CD4-positive, alpha-beta T cell treated with Interferon gamma for 1 hour (primary cell): ENCODE data around the gene PDGFD.

ENCODE experiments used
- DNase-seq: peaks from one replicate; pipeline ENCODE4 v3.0.0-alpha.2; 2020

PDGFD gene

GRCh38 chr11:104142698-104143097 is 21.2 kb downstream of the PDGFD start:
- no peak for DNase-seq

DNA sequence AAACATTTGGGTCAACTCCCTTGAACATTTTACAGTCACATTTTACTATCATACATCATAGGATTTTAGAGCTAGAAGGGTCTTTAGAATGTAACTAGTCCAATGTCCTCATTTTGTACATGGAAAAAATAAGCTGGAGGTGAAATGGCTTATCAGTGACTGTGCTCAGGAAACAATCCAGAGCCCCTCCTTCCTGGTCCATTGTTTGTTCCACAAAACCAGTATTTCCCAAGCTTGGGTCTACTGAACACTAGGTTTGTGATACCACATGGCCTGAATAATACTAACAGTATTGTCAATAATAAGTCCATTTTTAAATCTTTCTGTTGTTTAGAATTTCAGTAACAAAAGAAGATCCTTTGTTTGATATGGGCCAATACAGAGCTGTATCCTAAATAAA is 27.1 kb downstream of the PDGFD start:
- no peak for DNase-seq

- no peak for DNase-seq
Measured at GRCh38 chr11:104134745-104135144, 29.2 kb downstream of the PDGFD start.

GRCh38 chr11:104130161-104130560 is 33.8 kb downstream of the PDGFD start:
- no peak for DNase-seq

DNA sequence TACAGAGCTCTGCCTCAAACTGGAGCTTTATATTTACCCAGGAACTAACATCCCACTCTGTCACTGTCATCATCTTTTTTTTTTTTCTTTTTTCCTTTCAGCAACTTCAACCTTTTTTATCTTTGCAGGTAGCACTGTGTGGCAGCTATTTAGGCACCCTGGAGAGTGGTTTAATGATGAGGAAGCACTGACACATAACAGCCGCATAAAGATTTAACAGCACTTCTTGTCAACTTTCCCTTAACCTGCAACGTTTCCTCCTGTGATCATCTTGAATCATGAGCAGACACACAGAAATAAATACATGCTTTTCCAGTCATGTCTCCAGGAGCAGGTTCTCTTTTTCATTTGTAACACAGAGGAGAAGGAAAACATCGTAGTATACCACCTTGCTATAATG is 34.8 kb downstream of the PDGFD start:
- no peak for DNase-seq

GRCh38 chr11:104127828-104128227 is 36.1 kb downstream of the PDGFD start:
- no peak for DNase-seq

GRCh38 chr11:104126464-104126863 is 37.5 kb downstream of the PDGFD start:
- no peak for DNase-seq

DNA sequence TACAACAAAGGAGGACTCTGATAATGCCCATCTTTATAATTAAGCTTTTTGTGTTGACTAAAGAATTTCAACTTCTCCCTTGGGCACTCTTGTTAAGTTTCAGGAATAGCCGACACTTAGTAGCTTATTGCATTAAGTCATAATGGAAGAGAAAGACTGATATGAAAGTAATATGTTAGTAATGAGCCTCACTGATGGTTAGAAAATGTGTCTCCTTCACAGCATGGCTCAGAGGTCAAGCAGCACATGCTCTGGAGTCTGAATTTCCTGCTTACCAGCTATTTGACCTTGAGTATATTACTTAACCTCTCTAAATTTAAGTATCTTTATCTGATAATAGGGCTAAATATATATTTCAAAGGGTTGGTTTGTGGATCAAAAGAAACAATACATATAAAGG is 39.0 kb downstream of the PDGFD start:
- no peak for DNase-seq

GRCh38 chr11:104122836-104123235 is 41.1 kb downstream of the PDGFD start:
- DNase-seq = no peak

GRCh38 chr11:104122011-104122635 is 41.8 kb downstream of the PDGFD start:
- no peak for DNase-seq

DNA sequence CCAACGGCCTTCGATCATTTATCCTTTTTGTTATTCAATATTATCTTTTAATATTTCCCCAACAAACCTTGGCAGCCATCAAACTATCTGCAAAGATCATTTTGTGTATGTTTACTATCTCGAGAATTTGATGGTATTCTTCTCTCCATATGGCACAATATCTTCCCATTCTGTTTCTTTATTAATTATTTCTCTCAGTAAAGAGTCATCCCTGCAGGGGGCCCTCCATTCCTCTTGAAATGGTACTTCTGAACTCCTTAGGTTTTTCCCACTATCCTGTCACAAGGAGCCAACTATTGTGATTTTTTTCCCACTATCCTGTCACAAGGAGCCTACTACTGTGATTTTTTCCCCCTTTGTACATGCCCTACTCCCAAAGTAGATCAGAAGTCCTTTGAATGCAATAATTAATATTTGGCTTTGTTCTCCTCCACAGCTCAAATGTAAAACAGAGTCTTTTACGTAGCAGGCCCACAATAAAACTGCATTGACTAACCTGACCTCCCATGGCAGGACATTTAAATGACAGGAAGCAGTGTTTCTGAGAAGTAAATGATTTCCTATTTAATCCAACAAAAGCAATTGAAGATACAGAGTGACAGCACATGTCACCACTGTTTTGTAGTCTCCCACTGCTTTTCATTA is 43.3 kb downstream of the PDGFD start:
- no peak for DNase-seq

DNA sequence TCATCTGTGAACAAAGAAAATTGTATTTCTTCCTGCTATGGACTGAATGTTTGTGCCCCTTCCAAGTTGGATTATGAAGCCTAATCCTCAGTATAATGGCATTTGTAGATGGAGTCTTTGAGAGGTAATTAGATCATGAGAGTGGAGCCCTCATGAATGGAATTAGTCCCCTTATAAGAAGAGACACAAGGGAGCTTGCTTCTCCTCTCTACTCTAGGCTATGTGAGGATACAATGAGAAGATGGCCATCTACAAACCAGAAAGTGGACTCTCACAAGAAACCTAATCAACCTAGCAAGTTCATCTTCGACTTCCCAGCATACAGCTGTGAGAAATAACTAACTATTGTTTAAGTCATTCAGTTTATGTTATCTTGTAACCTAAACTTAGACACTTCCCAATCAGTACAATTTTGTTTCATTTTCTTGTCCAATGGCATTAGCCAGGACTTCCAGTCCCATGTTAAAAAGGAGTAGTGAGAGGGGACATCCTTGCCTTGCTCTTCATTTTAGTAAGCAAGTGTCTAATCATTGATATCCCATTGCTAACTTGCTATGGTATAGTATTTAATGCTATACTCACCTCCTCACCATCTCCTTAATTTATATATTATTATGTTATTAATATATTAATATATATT is 45.7 kb downstream of the PDGFD start:
- no peak for DNase-seq

DNA sequence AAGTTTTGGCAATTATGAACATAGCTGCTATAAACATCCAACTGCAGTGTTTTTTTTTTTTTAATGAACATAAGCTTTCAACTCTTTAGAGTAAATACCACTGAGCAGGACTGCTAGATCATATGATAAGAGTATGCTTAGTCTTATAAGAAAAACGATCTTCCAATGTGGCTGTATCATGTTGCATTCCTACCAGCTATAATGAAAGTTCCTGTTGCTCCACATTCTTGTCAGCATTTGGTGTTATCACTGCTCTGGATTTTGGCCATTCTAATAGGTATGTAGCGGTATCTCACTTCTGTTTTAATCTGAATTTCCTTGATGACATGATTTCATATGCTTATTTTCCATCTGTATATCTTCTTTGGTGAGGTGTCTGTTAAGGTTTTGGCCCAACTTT is 50.4 kb downstream of the PDGFD start:
- no peak for DNase-seq

GRCh38 chr11:104106136-104106754 is 57.7 kb downstream of the PDGFD start:
- no peak for DNase-seq

GRCh38 chr11:104105155-104105554 is 58.8 kb downstream of the PDGFD start:
- no peak for DNase-seq

GRCh38 chr11:104104664-104105063 is 59.3 kb downstream of the PDGFD start:
- no peak for DNase-seq

DNA sequence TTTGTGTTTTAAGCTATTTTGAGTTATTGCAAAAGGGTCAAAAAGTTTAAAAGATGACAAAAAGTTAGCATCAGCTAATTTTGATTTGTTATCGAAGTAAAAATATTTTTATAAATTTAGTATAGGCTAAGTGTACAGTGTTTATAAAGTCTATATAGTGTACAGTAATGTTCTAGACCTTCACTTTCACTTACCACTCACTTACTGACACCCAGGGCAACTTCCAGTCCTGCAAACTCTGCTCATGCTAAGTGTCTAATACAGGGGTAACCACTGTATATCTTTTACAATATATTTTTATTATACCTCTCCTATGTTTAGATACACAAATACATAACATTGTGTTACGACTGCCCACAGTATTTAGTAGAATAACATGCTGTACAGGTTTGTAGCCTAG is 59.7 kb downstream of the PDGFD start:
- DNase-seq = no peak

DNA sequence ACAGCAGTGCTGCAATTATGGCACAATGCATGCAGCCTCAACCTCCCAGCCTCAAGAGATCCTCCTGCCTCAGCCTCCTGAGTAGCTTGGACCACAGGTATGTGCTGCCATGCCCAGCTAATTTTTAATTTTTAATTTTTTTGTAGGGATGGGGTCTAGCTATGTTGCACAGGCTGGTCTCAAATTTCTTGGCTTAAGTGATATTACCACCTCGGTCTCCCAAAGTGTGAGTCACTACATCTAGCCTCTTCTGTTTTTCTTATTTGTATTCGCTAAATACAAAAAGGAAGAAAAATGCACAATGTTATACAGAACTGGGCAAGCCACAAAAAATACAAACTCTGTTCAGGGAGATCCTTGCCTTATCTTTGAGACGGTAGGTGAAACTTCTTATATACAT is 65.4 kb downstream of the PDGFD start:
- no peak for DNase-seq

DNA sequence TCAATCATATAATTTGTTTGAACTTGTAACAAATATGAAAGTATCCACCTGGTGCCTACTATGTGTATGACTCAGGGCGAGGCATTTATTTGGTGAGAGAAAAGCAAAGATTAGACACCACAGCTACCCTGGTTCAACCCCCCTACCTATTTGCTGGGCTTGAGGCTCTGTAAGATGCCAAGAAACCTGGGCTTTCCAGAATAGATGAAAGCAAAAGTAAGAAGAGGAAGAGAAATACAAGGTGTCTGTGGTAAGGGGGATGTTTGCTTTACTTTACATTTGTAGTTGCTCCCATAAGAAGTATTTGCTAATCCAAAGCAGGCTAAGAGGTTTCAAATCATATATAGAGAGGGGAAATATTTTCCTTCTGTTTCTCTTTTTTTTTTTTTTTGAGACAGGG is 65.8 kb downstream of the PDGFD start:
- no peak for DNase-seq

DNA sequence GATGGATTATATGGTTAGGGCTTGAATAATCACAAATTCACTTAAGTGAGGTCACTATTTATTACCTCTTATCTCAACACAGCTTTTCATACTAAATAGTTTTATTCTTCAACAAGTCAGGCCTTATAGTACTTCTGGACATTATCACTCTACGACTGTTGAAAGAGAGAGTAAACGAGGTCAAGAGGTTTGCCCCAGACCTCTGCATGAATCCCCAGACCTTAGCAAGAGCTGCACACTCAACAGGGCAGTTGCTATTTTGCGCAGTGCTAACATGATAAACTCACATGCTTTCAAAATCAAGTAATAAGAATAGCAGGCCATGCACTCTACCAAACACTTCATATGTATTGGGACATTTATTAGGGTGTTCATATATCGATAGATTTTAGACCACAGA is 67.0 kb downstream of the PDGFD start:
- DNase-seq = no peak

DNA sequence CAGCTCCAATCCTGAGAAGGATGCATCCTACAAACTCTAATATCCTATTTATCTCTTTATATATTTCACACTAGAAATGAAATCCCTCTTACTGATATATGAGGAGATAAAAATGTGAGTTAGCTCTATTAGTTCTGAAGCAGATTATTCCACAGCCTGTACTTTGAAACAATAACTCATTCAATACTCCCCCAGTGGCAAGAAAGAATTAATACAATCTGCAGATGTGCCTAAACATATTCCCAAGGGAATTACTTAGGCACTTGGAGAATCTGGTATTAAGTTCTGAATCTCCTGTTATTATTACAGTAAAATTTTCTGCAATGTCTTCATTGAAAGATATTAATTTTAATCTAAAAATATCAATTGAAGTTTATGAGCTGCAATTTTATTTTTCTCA is 68.2 kb downstream of the PDGFD start:
- no peak for DNase-seq

DNA sequence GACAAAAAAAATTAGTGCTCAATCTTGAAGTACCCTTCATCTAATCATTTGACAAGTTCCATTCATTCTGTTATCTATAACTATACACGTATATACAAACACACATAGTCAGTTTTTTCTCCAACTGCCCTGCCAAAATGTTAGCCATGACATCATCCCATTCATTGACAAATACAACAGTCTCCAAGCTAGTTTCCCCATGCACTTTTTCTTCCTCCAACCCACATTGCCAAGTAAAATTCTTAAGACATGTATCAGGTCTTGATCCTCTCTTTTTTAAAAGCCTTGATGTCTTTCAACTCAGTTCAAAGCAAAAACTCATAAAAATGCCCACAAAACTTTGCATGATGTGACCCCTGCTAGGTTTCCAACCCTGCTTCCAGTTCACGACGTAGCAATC is 69.4 kb downstream of the PDGFD start:
- DNase-seq = no peak

DNA sequence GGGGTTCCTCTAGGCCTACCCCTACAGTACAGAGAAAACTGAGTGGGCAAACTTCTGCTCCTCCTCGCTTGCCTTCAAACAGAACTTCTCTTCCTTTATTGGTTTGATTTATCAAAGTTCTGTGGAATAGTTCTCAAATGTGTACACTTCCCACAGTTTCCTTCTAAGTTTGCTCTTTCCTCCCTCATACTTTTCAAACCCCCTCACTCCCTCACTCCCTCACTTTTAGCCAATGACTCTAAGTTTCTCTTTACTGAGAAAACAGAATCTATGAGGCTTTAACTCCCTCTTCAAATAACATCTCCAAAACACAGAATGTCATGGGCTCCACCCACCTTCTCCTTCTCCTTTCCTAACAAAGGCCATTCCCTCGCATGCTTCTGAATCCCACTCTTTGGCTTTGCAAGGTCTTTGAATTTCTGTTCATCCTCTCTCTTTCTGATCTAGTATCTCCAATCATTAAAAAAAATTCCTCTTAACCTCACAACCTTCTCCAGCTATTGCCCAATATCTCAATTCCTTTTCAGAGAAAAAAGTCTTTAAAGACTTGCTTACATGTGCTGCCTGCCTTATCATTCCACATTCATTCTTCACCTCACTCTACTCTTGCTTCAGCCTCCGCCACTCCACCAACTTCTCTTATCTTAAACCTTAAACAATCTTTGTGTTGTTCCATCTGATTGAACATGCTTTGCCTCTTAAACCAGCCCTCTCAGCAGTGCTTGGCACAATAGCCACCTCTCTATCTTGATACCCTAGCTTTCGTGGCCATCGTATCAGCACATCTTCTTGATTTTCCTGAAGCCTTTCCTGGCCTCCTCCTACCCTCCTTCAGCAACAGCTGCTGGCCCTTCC is 70.3 kb downstream of the PDGFD start:
- DNase-seq = no peak
